Activated effector memory CD4-positive, alpha-beta T cell treated with anti-CD3 and anti-CD28 coated beads, Interleukin-2, amount 50 U/mL, for 16 hours (primary cell): ENCODE measurements around the gene POLA1.

Experiments
- DNase-seq: peaks from one replicate; pipeline ENCODE4 v3.0.0-alpha.2; 2020

The POLA1 gene

GRCh38 chrX:25034889-25035288, 341.2 kb downstream of the POLA1 start:
- no peak for DNase-seq

GRCh38 chrX:25039036-25039435, 345.3 kb downstream of the POLA1 start:
- no peak for DNase-seq

GRCh38 chrX:25043192-25043591, 349.5 kb downstream of the POLA1 start:
- no peak for DNase-seq
